Thoracic aorta (tissue), 2 donors: ENCODE data around the gene DLX4. TPM values are rescaled to one million over a fixed set of nuclear protein-coding genes. Genes with fewer than 3 reads are reported as not detected.

Experiments used
- ATAC-seq: fragments of 150-250 bp; one replicate; pipeline ENCODE4 v1.8.0; 2017; ENCODE audit warnings: low read depth; ENCODE audit not compliant: insufficient number of reproducible peaks, low FRiP score
- DNase-seq: peaks from one replicate; pipeline ENCODE4 v3.0.0-alpha.2; 2020; ENCODE audit warnings: low spot score
- H3K27ac ChIP-seq, 2 donors: fragments of 200-600 bp; sonication (generic); 1 replicate in 1 of 2; 2 replicates in 1 of 2; pipeline ENCODE4 v1.5.1; 2016; ENCODE audit warnings: mild to moderate bottlenecking in 2 of 2, moderate library complexity in 2 of 2
- H3K27me3 ChIP-seq: fragments of 200-600 bp; sonication (generic); replicated peaks from 2 replicates; pipeline ENCODE4 v1.6.0; 2016; ENCODE audit warnings: mild to moderate bottlenecking; ENCODE audit not compliant: insufficient read depth
- H3K36me3 ChIP-seq: fragments of 200-600 bp; sonication (generic); one replicate; pipeline ENCODE4 v1.5.1; 2016
- H3K4me1 ChIP-seq, 2 donors: fragments of 200-600 bp; sonication (generic); 1 replicate in 1 of 2; 2 replicates in 1 of 2; pipeline versions ENCODE4 v1.5.1 to v1.6.0; 2016; ENCODE audit warnings: low read depth in 2 of 2, mild to moderate bottlenecking in 1 of 2; ENCODE audit not compliant: control insufficient read depth in 1 of 2
- H3K4me3 ChIP-seq: fragments of 200-600 bp; sonication (generic); 2 replicates; pipeline ENCODE4 v1.5.1; 2016; ENCODE audit warnings: mild to moderate bottlenecking
- H3K9me3 ChIP-seq: fragments of 200-600 bp; sonication (generic); 2 replicates; pipeline ENCODE4 v1.5.1; 2016
- total RNA-seq, 2 donors: library from RNA; depleted of rRNA; stranded (reverse); fragments of >200 nt; gene quantifications; one replicate each; pipeline versions ENCODE4 v1.1.0 to v1.2.3, GENCODE V29; 2016
- TF ChIP-seq, protein P1 (sequence below): fragments of 200-600 bp; sonication (generic); IDR thresholded peaks from one replicate; pipeline ENCODE4 v1.5.1; 2019; ENCODE audit warnings: antibody characterized with exemption

Gene DLX4
- total RNA-seq, 2 donors from 2014 or later, result not detected

GRCh38 chr17:50023520-50023919, 54.5 kb downstream of the DLX4 start:
- H3K27me3 ChIP-seq, result no peaks in the 10 kb centered on the region
- H3K36me3 ChIP-seq, result no peaks in the 10 kb centered on the region
- TF ChIP-seq, protein P1, sequence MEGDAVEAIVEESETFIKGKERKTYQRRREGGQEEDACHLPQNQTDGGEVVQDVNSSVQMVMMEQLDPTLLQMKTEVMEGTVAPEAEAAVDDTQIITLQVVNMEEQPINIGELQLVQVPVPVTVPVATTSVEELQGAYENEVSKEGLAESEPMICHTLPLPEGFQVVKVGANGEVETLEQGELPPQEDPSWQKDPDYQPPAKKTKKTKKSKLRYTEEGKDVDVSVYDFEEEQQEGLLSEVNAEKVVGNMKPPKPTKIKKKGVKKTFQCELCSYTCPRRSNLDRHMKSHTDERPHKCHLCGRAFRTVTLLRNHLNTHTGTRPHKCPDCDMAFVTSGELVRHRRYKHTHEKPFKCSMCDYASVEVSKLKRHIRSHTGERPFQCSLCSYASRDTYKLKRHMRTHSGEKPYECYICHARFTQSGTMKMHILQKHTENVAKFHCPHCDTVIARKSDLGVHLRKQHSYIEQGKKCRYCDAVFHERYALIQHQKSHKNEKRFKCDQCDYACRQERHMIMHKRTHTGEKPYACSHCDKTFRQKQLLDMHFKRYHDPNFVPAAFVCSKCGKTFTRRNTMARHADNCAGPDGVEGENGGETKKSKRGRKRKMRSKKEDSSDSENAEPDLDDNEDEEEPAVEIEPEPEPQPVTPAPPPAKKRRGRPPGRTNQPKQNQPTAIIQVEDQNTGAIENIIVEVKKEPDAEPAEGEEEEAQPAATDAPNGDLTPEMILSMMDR, result no peak
- H3K4me1 ChIP-seq, result peaks cover 14 to 17% of the 10 kb centered on the region in 2 donors
- no peak overlapping the region for H3K4me3 ChIP-seq
- DNase-seq, result no peak
- H3K9me3 ChIP-seq, result no peaks in the 10 kb centered on the region
- no peak overlapping the region for H3K27ac ChIP-seq
- no peak for ATAC-seq

Other genes with a start within 250 kb of the DLX4 start
- 10 to 100 TPM; 12.1 to 23.7 TPM for gene FAM117A, start 205.1 kb upstream of the DLX4 start, total RNA-seq
- 10 to 100 TPM; 38.9 to 51.4 TPM for gene KAT7, start 180.5 kb upstream of the DLX4 start, total RNA-seq
- gene TAC4, start 121.1 kb upstream of the DLX4 start, total RNA-seq, result not detected
- under 1 TPM in 1 of 2 donors, not detected in 1; 0.54 TPM for gene DLX3, start 26.0 kb downstream of the DLX4 start, total RNA-seq
- 100 to 1,000 TPM; 197 to 260 TPM for gene ITGA3, start 86.9 kb downstream of the DLX4 start, total RNA-seq
- gene PDK2, start 126.2 kb downstream of the DLX4 start, total RNA-seq, result 10 to 100 TPM; 35.5 to 74.9 TPM
- 10 to 100 TPM in 1 of 2 donors, 1 to 10 TPM in 1; 9.7 to 11.5 TPM for gene SAMD14, start 161.0 kb downstream of the DLX4 start, total RNA-seq
- 10 to 100 TPM; 53.3 to 67.1 TPM for gene PPP1R9B, start 181.5 kb downstream of the DLX4 start, total RNA-seq
- gene SGCA, start 196.8 kb downstream of the DLX4 start, total RNA-seq, result 100 to 1,000 TPM in 1 of 2 donors, 10 to 100 TPM in 1; 95.5 to 158 TPM
- 100 to 1,000 TPM; 261 to 270 TPM for gene COL1A1, start 232.4 kb downstream of the DLX4 start, total RNA-seq